Stimulated activated CD8-positive, alpha-beta memory T cell treated with anti-CD3 and anti-CD28 coated beads, Interleukin-7, amount 100 ng/mL, for 4 hours (primary cell): ENCODE results near the gene S100PBP.

Experiments used
- DNase-seq, 2 donors: peaks; one replicate each; pipeline ENCODE4 v3.0.0-alpha.2; 2020; ENCODE audit warnings: low read depth in 2 of 2

Gene S100PBP

DNA sequence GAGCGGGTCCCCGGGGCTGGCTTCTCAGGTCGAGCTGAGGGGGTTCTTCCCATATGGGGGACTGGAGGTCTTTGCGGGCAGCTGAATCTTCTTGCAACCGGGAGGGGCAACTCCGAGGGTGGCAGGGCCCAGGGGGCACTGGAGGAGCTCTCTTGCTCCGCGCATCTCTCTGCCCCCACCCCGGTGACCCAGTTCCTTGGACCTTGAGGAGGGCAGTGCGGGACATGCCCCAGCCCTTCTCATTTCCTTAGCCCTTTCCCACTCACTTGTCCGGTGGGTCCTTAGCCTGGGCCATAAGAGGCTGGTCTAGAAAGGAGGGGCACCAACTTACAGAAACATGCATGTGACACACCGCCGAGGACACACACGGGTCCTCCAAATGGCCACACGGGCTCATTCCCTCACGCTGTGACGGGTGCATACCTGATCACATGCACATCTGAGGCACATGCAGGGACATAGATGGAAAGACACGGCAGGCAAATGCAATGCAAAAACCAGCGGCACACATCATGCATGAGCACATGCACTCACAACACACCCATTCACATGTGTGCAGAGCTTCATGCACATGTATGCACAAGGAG, 69.5 kb downstream of the S100PBP start:
- DNase-seq: no peak

DNA sequence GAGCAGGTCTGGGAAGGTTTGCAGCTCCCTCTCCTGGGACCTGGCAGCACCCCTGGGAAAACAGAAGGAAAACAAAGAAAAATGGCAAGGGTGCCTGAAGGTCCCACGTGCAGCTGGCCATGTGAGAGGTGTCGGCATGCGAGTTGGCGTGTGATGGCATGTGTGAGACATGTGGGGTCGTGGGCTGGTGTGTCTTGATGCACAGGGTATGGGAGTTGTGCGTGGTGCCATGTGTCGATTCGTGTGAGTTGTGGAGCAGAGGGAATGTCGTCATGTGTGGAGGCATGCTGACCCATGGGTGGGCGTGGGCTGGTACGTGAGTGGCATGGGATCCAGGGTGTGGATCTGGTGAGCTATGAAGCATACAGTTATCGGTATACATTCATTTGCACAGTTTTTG, 70.2 kb downstream of the S100PBP start:
- no peak for DNase-seq

- DNase-seq: no peak
These were observed 70.7 kb downstream of the S100PBP start for GRCh38 chr1:32888134-32888533.

GRCh38 chr1:32888677-32889420, 71.4 kb downstream of the S100PBP start:
- DNase-seq: no peak

DNA sequence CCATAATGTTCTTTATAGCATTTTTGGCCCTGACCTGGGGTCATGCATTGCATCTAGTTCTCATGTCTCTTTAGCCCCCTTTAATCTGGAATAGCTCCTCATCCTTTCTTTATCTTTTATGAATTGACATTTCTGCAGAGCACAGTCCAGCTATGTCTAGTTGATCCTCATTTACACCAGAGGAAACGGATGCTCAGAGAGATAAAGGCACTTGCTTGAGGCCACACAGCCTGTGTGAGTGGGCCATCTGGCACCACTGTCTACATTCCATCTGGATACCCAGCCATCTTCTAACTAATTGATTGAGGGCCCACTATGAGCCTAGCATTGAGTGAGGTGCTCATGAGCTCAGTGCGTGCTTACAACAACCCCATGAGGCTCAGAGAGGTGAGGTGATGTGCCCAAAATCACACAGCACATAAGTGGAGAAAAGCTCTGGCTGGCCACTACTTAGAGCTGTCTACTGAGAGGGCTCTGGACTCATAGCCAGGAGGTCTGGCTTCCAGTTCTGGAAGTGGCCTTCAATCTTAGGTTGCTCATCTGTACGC, 72.4 kb downstream of the S100PBP start:
- no peak for DNase-seq

DNA sequence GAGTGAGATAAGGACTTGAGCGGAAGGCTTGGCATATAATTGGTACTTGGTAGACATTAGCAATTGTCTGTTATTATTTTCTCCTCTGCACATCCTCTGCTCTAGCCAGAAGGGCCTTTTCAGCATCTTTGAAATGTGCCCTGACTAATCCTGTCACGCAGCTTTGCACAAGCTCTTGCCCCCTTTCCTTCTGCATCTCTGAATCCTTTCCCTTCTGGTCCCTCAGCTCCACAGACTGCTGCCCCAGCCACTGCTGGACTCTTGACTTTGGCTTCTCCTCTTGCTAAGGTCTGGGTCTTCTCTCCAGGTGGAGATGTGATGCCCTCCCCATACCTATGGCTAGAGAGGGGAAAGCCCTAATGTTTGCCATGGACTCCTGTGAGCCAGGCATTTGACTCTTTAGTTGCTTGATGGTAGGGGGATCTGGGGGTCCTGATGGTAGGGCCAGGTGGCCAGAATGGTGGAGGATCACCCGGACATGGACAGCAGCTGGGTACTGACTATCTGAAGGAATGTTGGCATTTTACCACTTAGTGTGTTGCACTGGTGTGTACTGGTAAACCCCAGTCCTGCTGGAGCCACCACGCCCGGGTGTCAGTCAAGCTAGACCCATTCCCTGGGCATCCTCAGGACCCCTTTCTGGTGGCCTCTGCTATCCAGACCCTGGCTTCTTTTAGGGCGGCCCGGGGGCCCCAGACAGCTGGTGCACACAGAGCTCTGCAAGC, 73.2 kb downstream of the S100PBP start:
- no peak for DNase-seq

DNA sequence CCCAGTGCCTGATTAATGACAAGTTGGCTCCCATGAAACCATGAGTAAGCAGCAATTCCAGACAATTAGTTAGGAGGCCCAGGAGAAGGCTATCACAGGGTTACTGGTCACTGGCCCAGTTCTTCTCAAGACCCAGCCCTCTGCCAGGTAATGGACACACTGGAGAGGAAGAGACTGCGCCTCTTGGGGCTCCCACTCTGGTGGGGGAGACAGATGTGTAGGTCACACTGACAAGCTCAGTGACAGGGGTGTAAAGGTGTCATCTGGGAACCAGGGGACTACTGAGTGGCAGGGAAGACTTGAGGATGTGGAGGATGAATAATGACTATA, 73.8 kb downstream of the S100PBP start:
- no peak for DNase-seq

GRCh38 chr1:32891630-32892029, 74.2 kb downstream of the S100PBP start:
- no peak for DNase-seq

DNA sequence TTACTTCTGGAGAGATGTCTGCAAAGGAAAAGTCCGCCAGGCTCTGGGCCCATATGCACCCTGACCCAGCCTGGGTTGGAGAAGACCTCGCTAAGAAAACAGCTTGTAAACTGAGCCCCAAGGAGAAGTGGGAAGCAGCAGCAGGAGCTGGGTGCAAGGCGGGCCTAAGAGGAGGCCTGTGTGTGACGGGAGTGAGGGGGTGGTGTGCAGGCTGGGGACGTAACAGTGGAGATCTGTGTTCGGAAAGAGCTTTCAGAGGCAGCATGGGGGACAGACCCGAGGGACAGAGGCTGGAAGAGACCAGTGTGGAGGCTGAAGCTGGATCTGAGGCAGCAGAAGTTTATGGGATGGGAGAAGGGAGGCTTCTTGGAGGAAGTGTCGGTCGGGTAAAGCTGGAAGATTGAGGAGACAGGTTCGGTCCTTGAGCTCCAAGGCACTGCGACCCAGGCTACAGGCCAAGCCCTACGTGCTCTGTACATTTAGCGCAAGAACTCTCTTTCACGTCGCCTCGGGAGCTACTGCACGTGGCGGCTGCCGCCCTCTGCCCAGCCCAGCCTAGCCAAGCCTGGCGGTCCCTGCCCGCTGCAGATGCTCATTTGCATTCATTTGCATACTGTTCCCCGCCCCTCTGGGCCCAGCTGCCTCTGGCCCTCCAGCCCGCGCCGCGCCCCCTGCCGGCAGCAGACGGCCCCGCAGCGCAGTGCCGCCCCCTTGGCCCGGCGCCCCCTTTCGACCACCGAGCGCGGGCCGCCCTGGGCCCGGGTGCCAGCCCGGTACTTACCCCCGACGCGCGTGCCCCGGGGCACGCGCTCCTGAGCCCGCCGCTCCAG, 75.1 kb downstream of the S100PBP start:
- DNase-seq: no peak

DNA sequence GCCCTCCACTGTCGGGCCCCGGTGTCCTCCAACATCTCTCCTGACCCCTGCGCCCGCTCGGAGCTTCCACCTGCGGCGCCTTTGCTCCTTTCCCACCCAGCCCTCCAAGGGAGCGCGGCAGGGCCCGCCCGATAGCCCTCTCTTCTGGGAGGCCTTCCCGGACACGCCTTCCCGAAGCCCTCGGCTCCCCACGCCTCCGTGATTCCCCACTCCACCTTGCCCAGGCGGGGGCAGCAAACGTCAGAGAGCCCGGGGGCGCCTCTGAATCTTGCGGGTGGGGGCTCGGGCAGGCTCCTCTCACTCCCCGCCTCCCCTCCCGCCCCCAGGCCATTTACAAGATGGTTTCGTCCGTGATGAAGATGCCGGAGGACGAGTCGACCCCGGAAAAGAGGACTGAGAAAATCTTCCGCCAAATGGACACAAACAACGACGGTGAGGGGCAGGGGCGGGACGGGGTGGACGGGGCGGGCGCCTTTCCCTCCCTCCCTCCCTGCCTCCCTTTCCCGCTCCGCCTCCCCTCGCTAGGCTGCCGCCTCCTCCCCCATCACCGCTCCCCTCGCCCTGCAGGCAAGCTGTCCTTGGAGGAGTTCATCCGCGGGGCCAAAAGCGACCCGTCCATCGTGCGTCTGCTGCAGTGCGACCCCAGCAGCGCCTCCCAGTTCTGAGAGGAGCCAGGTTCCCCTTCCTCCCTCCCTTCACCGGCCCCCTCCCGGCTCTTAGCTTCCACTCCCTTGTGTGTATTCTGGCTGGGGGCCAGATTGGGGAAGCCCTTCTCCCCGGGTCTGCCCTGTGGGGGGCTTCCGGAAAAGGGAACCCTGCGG, 76.0 kb downstream of the S100PBP start:
- peak in 1 of 2 donors; percentile 24 for DNase-seq

DNA sequence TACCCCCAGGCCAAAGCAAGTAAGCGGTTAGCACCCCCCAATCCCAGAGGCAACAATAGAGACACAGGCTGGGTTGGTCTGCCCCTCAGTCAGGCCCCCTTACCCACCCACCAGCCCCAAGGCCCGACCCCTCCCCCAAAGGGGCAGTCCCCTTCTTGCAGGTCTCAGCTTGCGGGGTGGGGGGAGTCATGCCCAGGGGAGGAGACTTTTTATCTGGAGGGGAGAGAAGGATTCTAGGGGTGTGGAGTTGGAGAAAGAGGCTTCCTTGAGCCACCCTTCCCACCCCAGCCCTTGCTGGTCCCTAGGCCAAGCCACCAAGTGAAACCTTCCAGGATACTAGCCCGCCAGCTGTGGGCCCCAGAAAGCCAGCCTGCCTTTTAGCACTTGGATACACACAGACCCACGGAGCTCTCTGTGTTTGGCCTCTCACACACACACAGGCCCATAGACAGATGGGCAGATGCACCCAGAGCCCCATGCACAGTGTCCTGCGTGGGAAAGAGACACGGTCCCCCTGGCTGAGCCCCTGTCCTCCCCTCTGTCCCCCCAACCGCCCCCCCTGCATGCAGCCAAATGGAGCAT, 76.7 kb downstream of the S100PBP start:
- no peak for DNase-seq

- DNase-seq: no peak
These were observed 77.2 kb downstream of the S100PBP start for GRCh38 chr1:32894681-32895080.

DNA sequence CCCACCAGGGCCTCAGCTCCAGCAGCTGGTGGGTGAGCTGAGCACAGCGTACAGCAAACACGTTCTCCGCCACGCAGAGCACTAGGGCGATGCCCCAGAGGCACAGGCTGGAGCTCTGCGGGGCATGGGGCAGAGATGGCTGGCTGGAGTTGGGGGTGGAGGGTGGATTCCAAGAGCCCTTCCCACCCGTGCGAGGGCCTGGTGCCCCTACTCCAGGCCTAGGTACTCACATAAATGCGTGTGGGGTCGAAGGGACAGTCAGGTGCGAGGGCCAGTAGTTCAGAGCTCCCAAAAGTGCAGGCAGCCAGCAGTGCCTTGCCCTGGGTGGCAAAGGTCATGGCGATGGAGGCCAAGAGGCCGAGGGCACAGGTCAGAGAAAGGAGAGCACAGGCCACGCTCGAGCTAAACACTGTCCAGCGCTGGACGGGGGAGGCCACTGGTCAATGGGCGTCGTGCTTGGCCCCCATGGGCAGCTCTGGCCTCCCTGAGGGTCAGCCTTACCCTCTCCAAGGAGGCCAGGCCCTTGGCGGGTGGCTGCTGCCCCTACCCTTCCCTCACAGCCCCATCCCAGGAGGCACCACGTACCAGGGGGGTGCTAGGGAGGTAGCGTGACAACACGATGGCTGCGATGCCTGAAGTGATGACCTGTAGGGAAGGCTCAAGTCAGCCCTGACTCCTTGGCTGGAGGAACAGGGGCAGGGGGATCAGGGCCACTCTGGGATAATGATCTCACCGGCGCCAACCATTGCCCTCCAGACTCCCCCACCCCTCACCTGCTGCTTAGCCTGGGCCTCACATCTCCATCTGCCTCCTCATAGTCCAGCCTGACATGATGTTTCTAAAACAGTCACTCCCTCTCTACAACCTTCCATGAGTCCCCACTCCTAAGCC, 78.1 kb downstream of the S100PBP start:
- no peak for DNase-seq

GRCh38 chr1:32896451-32896850, 79.0 kb downstream of the S100PBP start:
- DNase-seq: no peak

DNA sequence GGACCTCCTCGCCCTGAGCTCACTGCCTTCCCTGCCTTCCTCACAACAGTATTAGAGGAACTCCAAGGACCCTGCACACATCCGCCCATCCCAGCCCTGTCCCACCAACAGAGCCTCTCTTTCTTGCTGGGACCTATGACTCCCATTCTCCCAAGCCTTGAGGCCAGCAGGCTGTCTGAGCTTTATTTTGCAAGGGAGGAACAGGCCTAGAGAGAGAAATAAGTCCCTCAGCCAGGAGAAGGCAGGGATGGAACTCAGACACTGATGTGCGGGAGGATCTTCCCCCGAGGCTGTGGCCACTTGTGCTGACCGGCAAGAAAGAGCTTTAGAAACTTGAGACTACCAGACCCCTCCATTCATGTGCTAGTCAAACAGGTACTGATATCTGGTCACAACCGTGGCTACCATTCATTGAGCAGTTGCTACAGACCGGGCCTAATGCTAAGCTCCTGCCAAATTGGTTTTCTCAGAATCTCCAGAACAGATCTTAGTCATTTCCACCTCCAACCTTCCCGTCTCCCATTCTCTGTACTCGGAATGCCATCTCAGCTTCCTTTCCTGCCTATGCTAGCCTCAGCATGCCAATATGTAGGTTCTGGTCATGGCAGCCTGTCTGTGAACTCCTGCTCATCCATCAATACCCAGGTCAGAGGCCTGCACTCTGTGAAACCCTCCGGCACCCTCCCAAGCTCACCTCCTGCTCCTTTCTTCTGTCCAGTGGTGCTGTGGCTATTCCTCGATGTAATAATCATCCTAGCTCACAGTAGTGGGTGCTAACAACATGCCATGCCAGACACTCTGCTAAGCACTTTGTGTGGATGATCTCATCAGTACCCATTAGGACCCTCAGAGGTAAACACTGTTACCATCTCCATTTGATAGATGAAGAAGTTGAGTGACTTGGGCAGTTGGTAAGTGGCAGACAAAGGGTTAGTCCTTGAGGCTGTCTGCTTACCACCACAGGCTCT, 79.9 kb downstream of the S100PBP start:
- DNase-seq: no peak

DNA sequence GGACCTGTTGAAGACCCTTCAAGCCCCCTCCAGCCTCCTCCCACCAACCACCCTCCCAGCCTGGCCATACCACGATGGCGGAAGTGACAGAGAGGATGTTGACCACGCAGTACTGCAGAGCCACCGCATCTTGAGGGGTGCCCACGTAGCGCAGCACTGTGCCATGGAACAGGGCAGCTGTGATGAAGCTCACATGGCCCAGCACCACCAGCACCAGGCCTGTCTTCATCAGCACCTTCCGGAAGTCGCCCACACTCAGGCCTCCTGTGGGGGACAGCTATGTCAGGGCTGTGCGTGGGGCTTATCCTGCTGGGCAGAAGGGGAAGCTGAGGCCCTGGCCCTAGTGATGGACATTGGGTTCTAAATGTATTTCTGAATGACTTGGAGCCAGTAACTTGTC, 80.6 kb downstream of the S100PBP start:
- no peak for DNase-seq

DNA sequence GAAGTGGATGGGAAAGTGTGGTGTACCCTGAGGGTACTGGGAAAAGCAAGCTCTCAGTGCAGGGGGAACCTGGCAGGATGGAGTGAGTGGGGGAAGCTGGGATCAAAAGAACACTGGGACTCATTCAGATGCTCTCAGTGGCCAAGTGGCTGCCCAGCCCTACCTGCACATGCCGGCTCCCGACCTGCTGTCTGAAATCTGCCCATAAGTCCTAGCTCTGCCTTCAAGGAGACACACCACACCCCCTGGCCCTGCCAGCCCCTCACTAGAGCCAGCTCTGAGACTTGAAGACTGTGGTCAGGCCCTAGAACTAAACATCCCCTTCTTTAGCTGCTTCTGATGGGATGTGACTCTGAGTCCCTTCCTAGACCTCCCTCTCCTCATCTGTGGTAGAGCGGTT, 81.5 kb downstream of the S100PBP start:
- DNase-seq: no peak

- no peak for DNase-seq
These were observed 82.3 kb downstream of the S100PBP start for GRCh38 chr1:32899586-32900296.
